ENCODE measurements around the gene ZNF335.
A peak's percentile ranks its signal among the peaks of the same experiment; 100 is the strongest.

The ZNF335 gene

GRCh38 chr20:45965169-45966002, 6.6 kb downstream of the ZNF335 start:
- no peak for TF ChIP-seq POLR2AphosphoS5 (IDR thresholded peaks at IDR 0.05; ENCODE audit: low read depth, low read length)
- TF ChIP-seq FOXP2 (optimal IDR thresholded peaks at IDR 0.05; ENCODE audit: borderline replicate concordance, extremely low read depth, extremely low read length, insufficient read depth): no peak
- TF ChIP-seq, protein P1, sequence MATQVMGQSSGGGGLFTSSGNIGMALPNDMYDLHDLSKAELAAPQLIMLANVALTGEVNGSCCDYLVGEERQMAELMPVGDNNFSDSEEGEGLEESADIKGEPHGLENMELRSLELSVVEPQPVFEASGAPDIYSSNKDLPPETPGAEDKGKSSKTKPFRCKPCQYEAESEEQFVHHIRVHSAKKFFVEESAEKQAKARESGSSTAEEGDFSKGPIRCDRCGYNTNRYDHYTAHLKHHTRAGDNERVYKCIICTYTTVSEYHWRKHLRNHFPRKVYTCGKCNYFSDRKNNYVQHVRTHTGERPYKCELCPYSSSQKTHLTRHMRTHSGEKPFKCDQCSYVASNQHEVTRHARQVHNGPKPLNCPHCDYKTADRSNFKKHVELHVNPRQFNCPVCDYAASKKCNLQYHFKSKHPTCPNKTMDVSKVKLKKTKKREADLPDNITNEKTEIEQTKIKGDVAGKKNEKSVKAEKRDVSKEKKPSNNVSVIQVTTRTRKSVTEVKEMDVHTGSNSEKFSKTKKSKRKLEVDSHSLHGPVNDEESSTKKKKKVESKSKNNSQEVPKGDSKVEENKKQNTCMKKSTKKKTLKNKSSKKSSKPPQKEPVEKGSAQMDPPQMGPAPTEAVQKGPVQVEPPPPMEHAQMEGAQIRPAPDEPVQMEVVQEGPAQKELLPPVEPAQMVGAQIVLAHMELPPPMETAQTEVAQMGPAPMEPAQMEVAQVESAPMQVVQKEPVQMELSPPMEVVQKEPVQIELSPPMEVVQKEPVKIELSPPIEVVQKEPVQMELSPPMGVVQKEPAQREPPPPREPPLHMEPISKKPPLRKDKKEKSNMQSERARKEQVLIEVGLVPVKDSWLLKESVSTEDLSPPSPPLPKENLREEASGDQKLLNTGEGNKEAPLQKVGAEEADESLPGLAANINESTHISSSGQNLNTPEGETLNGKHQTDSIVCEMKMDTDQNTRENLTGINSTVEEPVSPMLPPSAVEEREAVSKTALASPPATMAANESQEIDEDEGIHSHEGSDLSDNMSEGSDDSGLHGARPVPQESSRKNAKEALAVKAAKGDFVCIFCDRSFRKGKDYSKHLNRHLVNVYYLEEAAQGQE (IDR thresholded peaks at IDR 0.05; ENCODE audit: insufficient read depth in 1 of 2, low read depth in 2 of 2, low read length in 2 of 2): no peak
- no peak for TF ChIP-seq TAF1 (IDR thresholded peaks at IDR 0.05; ENCODE audit: borderline replicate concordance, insufficient read depth, low read length)
- TF ChIP-seq SIN3A (IDR thresholded peaks at IDR 0.05; ENCODE audit: borderline replicate concordance, insufficient read depth, low read length): no peak

DNA sequence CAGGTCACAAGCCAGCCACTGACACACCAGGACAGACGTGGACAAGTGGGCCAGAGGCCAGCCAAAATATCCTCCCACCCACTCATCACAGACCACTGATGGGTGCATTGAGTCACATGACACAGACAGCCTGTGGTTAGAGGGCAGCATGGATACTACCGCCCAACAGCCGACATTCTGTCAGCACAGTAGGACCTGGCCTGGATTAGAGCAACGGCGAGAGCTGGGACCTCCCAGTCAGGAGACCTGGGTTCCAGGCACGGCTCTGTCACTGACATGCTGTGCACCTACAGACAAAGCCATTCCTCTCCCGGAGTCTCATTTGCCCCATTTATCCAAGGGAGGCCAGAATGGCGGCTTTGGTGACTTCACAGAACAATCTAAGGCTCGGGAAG, 8.0 kb downstream of the ZNF335 start:
- TF ChIP-seq SIN3A (IDR thresholded peaks at IDR 0.05; ENCODE audit: borderline replicate concordance, insufficient read depth, low read length): no peak
- TF ChIP-seq POLR2AphosphoS5 (IDR thresholded peaks at IDR 0.05; ENCODE audit: low read depth, low read length): 0 out of 2 replicates have a peak, but pooled peaks have one; percentile 4

DNA sequence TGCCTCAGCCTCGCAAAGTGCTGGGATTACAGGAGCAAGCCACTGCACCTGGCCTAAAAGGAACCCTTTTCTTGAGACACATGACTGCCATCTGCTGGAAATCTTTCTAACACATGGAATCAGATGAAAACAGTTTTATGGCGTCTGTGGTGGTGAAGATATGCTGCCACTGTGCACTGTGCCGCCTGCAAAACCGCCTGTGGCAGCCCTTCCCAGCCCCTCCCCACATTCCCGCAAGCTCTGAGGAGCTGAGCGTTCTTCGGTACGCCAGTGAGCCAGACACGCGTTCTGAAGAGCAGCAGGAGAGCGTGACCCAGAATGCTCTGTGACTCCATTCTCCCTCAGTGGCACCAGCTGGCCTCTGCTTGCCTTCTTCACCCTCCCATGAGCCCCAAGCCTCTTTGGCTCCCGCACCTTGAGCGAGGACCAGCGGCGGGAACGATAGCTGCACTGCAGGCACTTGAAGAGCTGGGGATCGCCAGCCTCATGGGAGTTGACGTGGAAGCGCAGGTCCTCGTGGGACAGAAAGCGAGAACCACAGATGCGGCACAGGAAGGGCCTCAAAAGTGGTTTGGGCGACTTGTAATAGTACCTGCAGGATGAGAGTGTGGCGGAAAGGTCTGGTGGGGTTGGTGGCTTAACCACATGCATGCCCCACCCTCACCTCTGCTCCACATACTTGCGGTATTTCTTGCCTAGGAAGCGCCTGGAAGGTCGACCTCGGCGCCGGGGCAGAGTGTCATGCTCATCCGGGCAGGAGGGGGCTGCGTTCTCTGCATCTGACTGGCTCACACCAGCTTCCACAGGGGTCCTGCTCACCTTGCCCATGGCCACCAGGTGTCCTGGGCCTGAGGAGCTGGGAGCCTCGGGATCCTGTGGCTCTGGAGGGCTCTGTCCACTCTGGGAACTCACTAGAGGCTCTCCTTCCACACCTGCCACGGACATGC, 8.7 kb downstream of the ZNF335 start:
- TF ChIP-seq FOXP2 (optimal IDR thresholded peaks at IDR 0.05; ENCODE audit: borderline replicate concordance, extremely low read depth, extremely low read length, insufficient read depth) (no peak), TAF1 (IDR thresholded peaks at IDR 0.05; ENCODE audit: borderline replicate concordance, insufficient read depth, low read length) (no peak), POLR2AphosphoS5 (IDR thresholded peaks at IDR 0.05; ENCODE audit: low read depth, low read length) (0 out of 2 replicates have a peak, but pooled peaks have one; percentile 21)
- TF ChIP-seq, protein P1 (IDR thresholded peaks at IDR 0.05; ENCODE audit: insufficient read depth in 1 of 2, low read depth in 2 of 2, low read length in 2 of 2): no peak

DNA sequence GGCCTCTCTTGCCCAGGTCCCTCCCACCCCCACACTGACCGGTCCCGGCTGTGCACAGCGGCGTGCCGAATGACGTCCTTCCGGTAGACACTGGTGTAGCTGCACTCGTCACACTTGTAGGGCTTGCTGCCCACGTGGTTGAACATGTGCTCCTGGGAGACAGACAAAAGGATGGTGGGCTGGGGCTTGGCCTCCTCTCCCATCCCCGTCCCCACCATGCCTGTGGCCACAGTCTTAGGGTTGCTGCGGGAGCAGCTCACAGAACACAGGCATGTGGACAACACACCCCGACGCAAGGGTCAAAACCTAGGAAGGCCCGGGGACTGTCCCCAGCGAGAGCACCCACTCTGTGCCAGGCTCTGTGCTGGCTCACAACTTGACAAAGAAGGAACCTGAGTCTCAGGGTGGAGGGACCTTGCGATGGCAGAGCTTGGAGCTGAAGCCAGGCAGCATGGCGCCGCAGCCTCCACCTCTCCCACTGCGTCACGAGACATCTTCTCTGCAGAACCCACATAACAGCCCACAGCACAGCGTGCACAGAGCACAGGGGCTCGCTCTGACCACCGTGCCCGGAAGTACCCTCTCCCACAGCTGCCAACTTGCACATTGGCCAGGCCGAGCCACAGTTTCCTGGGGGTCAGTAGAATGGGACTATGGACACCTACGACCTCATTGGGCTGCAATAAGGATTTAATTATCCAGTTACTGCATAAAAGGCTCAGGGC, 9.8 kb downstream of the ZNF335 start:
- TF ChIP-seq SIN3A (IDR thresholded peaks at IDR 0.05; ENCODE audit: borderline replicate concordance, insufficient read depth, low read length): no peak
- no peak for TF ChIP-seq TAF1 (IDR thresholded peaks at IDR 0.05; ENCODE audit: borderline replicate concordance, insufficient read depth, low read length)
- TF ChIP-seq, protein P1 (IDR thresholded peaks at IDR 0.05; ENCODE audit: insufficient read depth in 1 of 2, low read depth in 2 of 2, low read length in 2 of 2): no peak
- TF ChIP-seq POLR2AphosphoS5 (IDR thresholded peaks at IDR 0.05; ENCODE audit: low read depth, low read length): no peak
- no peak for TF ChIP-seq FOXP2 (optimal IDR thresholded peaks at IDR 0.05; ENCODE audit: borderline replicate concordance, extremely low read depth, extremely low read length, insufficient read depth)
